ENCODE data around the gene MSI2. TPM values are rescaled to one million over a fixed set of nuclear protein-coding genes. Genes with fewer than 3 reads are reported as not detected.
"Not testable (repeated sequence)": the region's sequence is repeated elsewhere in the genome, so short reads cannot be mapped to it uniquely, and the experiment has no call there.

The MSI2 gene
- total and polyA plus RNA-seq, 9 of the 15 experiments (the other 6 are each of a cell fraction or from before 2014, with no cell fraction given), result 4.6 to 61.8 (median 42.4) TPM

- no peak for TF ChIP-seq PHF21A (IDR thresholded peaks at IDR 0.05; ENCODE audit: borderline replicate concordance, low read depth)
- no peak for TF ChIP-seq ZNF695 (CRISPR knock-in tag; IDR thresholded peaks at IDR 0.05)
- TF ChIP-seq ZNF740 (CRISPR knock-in tag; IDR thresholded peaks at IDR 0.05), result no peak
- no peak for TF ChIP-seq ZNF740 (tag; IDR thresholded peaks at IDR 0.05)
- no peak for TF ChIP-seq SETDB1 (IDR thresholded peaks at IDR 0.05; ENCODE audit: low read length)
- no peak for TF ChIP-seq CTBP1 (IDR thresholded peaks at IDR 0.05; ENCODE audit: borderline replicate concordance)
- no peak for TF ChIP-seq XRCC4 (IDR thresholded peaks at IDR 0.05; ENCODE audit: extremely low read depth, insufficient read depth, insufficient read length)
- no peak for TF ChIP-seq ZC3H4 (CRISPR knock-in tag; IDR thresholded peaks at IDR 0.05; ENCODE audit: borderline replicate concordance)
- no peak for TF ChIP-seq ATF1 (CRISPR knock-in tag; IDR thresholded peaks at IDR 0.05)
- no peak for TF ChIP-seq ATF1 (tag; IDR thresholded peaks at IDR 0.05)
- TF ChIP-seq FOXM1 (IDR thresholded peaks at IDR 0.05; ENCODE audit: low read depth), result no peak
- no peak for TF ChIP-seq FOXM1 (CRISPR knock-in tag; IDR thresholded peaks at IDR 0.05; ENCODE audit: low read depth)
- TF ChIP-seq, protein P1, sequence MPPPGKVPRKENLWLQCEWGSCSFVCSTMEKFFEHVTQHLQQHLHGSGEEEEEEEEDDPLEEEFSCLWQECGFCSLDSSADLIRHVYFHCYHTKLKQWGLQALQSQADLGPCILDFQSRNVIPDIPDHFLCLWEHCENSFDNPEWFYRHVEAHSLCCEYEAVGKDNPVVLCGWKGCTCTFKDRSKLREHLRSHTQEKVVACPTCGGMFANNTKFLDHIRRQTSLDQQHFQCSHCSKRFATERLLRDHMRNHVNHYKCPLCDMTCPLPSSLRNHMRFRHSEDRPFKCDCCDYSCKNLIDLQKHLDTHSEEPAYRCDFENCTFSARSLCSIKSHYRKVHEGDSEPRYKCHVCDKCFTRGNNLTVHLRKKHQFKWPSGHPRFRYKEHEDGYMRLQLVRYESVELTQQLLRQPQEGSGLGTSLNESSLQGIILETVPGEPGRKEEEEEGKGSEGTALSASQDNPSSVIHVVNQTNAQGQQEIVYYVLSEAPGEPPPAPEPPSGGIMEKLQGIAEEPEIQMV (tag; conservative IDR thresholded peaks at IDR 0.05; ENCODE audit: low read depth), result no peak
- TF ChIP-seq SAFB2 (IDR thresholded peaks at IDR 0.05; ENCODE audit: borderline replicate concordance, low read depth, low read length, severe bottlenecking), result no peak
- TF ChIP-seq CHCHD3 (CRISPR knock-in tag; IDR thresholded peaks at IDR 0.05), result no peak
- TF ChIP-seq KHSRP (IDR thresholded peaks at IDR 0.05), result no peak
- TF ChIP-seq, protein P2, sequence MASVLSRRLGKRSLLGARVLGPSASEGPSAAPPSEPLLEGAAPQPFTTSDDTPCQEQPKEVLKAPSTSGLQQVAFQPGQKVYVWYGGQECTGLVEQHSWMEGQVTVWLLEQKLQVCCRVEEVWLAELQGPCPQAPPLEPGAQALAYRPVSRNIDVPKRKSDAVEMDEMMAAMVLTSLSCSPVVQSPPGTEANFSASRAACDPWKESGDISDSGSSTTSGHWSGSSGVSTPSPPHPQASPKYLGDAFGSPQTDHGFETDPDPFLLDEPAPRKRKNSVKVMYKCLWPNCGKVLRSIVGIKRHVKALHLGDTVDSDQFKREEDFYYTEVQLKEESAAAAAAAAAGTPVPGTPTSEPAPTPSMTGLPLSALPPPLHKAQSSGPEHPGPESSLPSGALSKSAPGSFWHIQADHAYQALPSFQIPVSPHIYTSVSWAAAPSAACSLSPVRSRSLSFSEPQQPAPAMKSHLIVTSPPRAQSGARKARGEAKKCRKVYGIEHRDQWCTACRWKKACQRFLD (CRISPR knock-in tag; IDR thresholded peaks at IDR 0.05), result no peak
- no peak for TF ChIP-seq ZNF77 (CRISPR knock-in tag; IDR thresholded peaks at IDR 0.05)
- TF ChIP-seq PHF20 (IDR thresholded peaks at IDR 0.05; ENCODE audit: partially characterized antibody), result no peak
- no peak for TF ChIP-seq CEBPB (tag; IDR thresholded peaks at IDR 0.05)
These were observed 364.3 kb downstream of the MSI2 start (continued) for GRCh38 chr17:57620576-57620975.

DNA sequence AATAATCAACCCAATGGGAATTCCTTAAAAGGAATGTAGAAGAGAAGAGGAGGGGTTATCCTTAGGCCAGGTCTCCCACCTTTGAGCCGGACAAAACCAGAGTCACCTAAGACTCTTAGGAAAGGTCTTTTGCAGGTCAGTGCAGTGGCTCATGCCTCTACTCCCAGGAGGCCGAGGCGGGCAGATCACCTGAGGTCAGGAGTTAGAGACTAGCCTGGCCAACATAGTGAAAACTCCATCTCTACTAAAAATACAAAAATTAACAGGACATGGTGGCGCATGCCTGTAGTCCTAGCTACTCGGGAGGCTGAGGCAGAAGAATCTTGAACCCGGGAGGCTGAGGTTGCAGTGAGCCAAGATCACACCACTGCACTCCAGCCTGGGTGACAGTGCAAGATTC is 365.5 kb downstream of the MSI2 start:
- H2AFZ ChIP-seq (ENCODE audit: low read depth, low read length); intact Hi-C loops (cut with micrococcal nuclease): not testable (repeated sequence)

More for the DNA sequence above, 365.5 kb downstream of the MSI2 start:
- H4K20me1 ChIP-seq (replicated peaks; ENCODE audit: control insufficient read depth, insufficient read depth, low read length); H3K9me1 ChIP-seq (ENCODE audit: control insufficient read depth, insufficient read depth, low read length); H3K79me2 ChIP-seq (ENCODE audit: control insufficient read depth, insufficient read depth, low read length); BruUV-seq (replicated peaks); in situ Hi-C loops (cut with MboI); H3K4me2 ChIP-seq (ENCODE audit: insufficient read depth, low read length); H3K27me3 ChIP-seq (ENCODE audit: control insufficient read depth in 2 of 2, insufficient read depth in 2 of 2, low read length in 2 of 2); H3K4me3 ChIP-seq; ATAC-seq; H3K9ac ChIP-seq (ENCODE audit: insufficient read depth in 1 of 2, low read depth in 2 of 2, low read length in 2 of 2); POLR2A ChIA-PET; H3K4me1 ChIP-seq (replicated peaks in 1 of 2; ENCODE audit: control insufficient read depth in 2 of 2, insufficient read depth in 2 of 2, low read length in 2 of 2); DNase-seq (ENCODE audit: extremely low read depth in 1 of 4, low spot score in 3 of 4); H3K9me3 ChIP-seq (replicated peaks; ENCODE audit: control insufficient read depth, insufficient read depth, low read depth, low read length); FAIRE-seq; H3K27ac ChIP-seq (ENCODE audit: extremely low read depth, low read depth, low read length); CTCF ChIA-PET (ENCODE audit: low intra/inter-chr PET ratio): not testable (repeated sequence)
- peaks cover 11% of the 10 kb centered on the region; the same call in 2 of the 3 replicates for H3K36me3 ChIP-seq (ENCODE audit: control insufficient read depth, insufficient read depth, low read length)
- 96% methylated on average over 6 of the region's 6 CpGs for WGBS (ENCODE audit: insufficient coverage, low coverage, missing lambda C conversion rate)

Measured in K562 (cell line).